Peyer's patch (tissue), 4 donors: ENCODE measurements around the gene NUAK1.

Experiments used
- CTCF ChIP-seq, 6 experiments: fragments of 450-650 bp in 4 of 6; fragments of 200-600 bp in 2 of 6; sonication (generic) in 1 of 6; IDR thresholded peaks; one replicate each; pipeline ENCODE4 v1.5.1; 2017 to 2019; ENCODE audit warnings: antibody characterized with exemption in 6 of 6, mild to moderate bottlenecking in 3 of 6, moderate library complexity in 1 of 6
- POLR2A ChIP-seq, 2 donors: fragments of 450-650 bp; IDR thresholded peaks; one replicate each; pipeline ENCODE4 v1.5.1; 2017; ENCODE audit warnings: antibody characterized with exemption in 2 of 2, mild to moderate bottlenecking in 2 of 2, moderate library complexity in 2 of 2

GRCh38 chr12:106025129-106025528 is 113.6 kb downstream of the NUAK1 start:
- TF ChIP-seq CTCF (IDR thresholded peaks at IDR 0.05) (no peak), POLR2A (IDR thresholded peaks at IDR 0.05) (no peak)
